CD1c-positive myeloid dendritic cell (primary cell): ENCODE results near the gene ALDOB.

Experiments used
- DNase-seq: peaks from one replicate; pipeline ENCODE4 v3.0.0-alpha.2; 2016; ENCODE audit errors: extremely low spot score

ALDOB gene

GRCh38 chr9:101455656-101456240 lies 20.2 kb upstream of the ALDOB start:
- no peak for DNase-seq

DNA sequence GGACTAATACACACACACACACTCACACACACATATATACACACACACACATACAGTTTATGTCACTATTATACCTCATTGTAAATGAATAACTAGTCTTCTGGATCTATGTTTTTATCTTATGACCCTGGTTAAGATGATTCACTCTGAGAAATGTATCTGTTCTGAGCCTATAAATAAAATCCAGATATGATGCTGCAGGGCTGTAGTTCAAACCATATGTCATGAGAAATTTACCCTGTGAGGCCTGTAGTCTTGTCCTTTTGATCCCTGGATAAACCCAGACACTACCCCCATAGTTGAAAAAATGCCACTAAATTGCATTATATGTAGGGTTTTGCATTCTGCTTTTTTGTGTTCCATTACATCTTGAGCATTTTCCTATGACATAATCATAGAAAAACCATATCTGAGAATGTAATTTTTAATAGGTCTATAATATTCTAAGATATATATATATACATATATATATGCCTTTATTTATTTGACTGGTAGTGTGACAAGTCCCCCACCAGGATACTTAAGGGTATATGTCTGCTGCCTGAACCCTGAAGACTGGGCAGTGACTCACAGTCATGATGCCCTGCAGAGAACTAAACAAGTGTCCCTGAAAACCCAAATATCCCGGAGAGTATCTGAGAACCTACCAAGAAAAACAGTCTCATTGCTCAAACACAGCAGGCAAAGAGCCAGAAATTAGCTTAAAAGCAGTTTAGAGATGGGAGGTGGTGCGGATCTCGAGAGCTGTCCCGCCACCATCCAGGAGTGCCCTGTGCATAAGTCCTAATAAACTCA lies 18.4 kb upstream of the ALDOB start:
- no peak for DNase-seq

GRCh38 chr9:101451498-101451897 lies 15.9 kb upstream of the ALDOB start:
- DNase-seq: no peak

DNA sequence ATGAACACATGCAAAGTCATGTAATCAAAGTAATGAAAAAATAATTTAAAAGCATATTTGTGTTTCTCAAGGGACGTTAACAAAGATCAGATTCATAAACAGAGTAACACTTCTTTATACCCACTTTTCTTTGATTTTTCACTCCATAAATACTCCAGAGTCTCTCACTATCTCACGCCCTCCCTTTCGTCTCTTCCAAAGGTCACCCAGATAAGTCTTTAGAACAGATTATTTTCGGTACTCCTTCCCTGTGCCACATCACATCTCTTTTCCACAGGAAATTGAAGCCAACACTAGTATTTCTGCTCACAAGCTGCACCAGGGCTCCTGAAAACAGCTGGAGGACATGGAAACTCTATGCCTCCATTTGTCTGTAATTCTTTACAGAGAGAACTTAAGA lies 15.4 kb upstream of the ALDOB start:
- no peak for DNase-seq

- peak; percentile 40 for DNase-seq
These were observed 13.6 kb upstream of the ALDOB start for GRCh38 chr9:101449071-101449721.

DNA sequence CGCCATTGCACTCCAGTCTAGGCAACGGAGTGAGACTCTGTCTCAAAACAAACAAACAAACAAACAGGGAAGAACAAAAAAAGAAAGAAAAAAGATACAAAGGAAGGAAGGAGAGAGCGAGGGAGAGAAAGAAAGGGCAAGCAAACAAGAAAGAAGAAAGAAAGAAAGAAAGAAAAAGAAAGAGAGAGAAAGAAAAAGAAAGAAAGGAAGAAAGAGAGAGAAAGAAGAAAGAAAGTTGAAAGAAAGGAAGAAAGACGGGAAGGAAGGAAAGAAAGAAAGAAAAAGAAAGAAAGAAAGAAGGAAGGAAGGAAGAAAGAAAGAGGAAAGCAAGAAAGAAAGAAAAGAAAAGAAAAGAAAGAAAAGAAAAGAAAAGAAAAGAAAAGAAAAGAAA lies 13.1 kb upstream of the ALDOB start:
- DNase-seq: no peak

GRCh38 chr9:101446732-101447131 lies 11.2 kb upstream of the ALDOB start:
- no peak for DNase-seq

DNA sequence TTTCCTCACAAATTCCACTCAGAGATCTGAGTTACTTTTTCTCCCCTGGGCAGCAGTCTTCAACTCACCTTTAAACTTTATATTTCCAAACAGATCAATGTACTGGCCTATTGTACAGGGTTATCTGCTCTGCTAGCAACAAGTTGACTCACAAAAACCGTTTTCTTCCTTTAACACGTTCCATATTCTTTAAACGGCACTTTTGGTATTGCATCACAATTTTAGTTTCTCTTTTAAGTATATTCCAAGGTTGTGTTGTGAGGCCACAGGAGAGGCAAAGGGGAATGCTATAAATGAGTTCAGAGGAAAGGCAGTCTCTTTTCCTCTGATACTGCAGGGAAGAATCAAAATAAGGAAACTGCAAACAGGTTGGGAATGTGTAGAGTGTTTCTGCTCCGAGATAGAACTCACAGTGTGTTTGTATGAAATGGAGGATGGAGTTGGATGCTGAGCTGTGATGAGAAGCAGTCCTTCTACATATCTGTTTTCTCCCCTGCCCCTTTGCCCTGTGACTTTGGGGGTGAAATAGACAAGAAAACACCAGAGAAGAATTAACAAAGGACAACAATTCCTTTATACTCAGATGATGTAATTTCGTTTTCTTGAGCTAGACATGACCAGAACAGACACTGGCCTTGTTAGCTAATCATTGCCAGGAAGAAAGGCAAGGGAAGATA lies 9.9 kb upstream of the ALDOB start:
- DNase-seq: no peak

- DNase-seq: no peak
These were observed 7.8 kb upstream of the ALDOB start for GRCh38 chr9:101443364-101443771.

DNA sequence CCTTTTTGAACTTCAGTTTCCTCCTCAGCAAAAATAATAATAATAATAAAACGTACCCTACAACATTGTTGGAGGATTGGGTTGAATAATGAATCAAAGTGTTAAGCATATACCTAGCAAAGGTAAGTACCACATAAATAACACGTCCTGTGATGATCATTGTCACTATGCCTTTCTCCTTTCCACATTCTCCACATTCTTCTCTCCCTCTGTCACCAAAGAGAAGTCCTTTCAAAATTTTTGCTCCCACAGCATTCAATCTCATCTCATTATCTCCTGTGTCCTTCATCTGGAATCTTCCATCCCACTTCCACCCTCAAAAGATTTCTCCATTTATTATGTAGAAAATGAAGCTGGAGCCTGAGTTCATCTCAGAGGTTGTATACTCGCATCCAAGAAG lies 7.2 kb upstream of the ALDOB start:
- no peak for DNase-seq

- no peak for DNase-seq
These were observed 6.7 kb upstream of the ALDOB start for GRCh38 chr9:101442318-101442717.

DNA sequence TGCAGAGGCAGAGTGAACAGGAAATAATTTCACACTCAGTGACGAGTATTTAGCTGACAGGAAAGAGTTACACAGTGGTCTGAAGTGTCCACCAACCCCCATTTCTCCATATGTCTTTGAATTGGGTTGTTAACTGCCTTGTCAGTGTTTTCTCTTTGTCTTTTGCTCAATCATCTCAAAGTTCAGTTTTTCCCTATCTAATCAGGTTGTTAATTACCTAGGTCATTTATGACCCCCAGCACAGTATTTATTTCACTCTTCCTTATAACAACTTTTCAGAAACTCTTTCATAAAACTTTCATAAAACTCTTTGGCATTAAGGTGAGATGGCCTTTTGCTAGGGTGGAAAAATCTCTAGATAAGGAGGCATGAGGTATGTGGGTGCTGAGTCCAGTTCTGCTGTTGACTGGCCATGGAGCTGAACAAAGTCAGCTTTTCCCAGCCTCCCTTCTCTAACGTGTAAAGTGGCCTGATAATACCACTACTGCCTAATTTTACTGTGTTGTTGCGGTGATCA lies 5.2 kb upstream of the ALDOB start:
- no peak for DNase-seq

- no peak for DNase-seq
These were observed 2.9 kb upstream of the ALDOB start for GRCh38 chr9:101438523-101438922.

- no peak for DNase-seq
These were observed 2.2 kb upstream of the ALDOB start for GRCh38 chr9:101437806-101438232.

GRCh38 chr9:101434998-101435397 lies 576 bp downstream of the ALDOB start:
- DNase-seq: no peak

- no peak for DNase-seq
These were observed 2.3 kb downstream of the ALDOB start for GRCh38 chr9:101433229-101433628.

DNA sequence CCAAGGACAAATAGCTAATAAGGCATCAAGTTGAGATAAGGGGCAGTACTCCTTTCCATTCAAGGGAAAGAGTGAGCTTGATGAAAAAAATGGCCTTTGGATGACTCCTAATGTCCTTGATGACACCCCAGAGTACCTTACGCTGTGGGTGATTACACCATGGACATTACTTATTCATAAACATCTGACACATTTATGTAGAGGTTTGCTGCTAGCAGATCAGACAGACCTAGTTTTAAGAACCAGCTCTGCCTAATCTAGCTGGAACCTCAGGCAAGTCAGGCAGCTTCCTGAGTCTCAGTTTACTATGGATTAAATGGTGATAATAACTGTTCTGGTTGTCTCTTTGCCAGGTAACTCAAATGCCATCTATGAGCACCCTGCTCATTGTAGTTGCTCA lies 2.8 kb downstream of the ALDOB start:
- DNase-seq: no peak

DNA sequence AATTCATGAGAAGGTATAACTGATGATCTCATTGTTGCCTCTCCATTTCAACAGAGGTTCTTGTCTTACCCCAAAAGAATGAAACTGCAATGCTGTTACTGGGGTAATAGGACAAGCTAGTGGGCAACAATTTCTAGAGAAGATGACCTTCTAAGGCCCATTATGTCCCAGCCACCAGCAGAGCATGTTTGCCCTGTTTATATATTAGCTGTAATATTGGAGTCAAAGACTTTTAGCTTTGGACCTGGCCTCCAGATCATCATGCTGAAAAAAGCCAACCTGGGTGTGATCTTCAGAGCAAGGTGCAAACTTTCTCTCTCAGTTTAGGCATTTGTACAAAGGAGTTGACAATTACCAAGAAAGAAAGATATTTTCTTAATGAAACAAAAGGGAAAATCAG lies 3.4 kb downstream of the ALDOB start:
- no peak for DNase-seq

DNA sequence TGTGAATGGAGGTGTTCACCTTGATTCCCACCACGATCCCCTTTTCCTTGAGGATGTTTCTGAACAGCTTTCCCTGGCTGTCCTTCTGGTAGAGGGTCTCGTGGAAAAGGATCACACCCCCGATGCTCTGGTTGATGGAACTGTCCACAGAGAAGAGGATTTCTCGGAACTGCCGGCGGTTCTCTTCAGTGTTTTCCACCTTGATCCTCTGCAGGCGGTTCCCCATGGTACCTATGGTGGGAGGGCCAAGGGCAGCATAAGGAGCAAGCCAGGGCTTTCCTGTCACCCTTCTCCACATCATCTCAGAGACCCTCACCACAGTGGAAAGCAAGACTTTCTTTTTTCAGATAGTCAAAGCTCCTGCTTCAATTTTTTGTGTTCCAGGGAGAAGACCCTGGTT lies 5.8 kb downstream of the ALDOB start:
- no peak for DNase-seq

DNA sequence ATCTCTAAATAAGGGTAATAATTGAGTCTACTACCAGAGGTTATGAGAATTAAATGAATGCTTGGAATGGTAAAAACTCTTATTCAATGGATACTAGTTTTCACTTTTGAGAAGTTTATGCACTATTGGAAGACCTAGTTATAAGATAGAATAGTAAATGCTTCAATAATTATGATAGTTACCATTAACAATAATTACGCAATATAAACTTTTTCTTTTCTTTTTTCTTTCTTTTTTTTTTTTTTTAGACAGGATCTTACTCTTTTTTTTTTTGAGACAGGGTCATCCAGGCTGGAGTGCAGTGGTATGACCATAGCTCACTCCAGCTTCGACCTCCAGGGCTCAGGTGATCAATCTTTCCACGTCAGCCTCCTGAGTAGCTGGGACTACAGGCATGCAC lies 6.7 kb downstream of the ALDOB start:
- no peak for DNase-seq

- no peak for DNase-seq
These were observed 7.5 kb downstream of the ALDOB start for GRCh38 chr9:101427957-101428655.

GRCh38 chr9:101427358-101427757 lies 8.2 kb downstream of the ALDOB start:
- DNase-seq: no peak
